ACC112 (cell line): ENCODE results near the gene MAST3.

ENCODE experiments used
- H2AFZ ChIP-seq: fragments of 200-600 bp; sonication (generic); one replicate; pipeline ENCODE4 v1.6.0; 2017; ENCODE audit warnings: antibody characterized with exemption, low read length; ENCODE audit not compliant: unreplicated experiment
- H3K27ac ChIP-seq: fragments of 200-600 bp; sonication (generic); 2 replicates; pipeline ENCODE4 v1.5.1; 2014; ENCODE audit warnings: low read depth, mild to moderate bottlenecking, antibody characterized with exemption, low read length, moderate library complexity
- H3K27me3 ChIP-seq: fragments of 200-600 bp; sonication (generic); 2 replicates; pipeline ENCODE4 v1.6.1; 2014; ENCODE audit warnings: mild to moderate bottlenecking, antibody characterized with exemption, low read length, moderate library complexity, mixed read lengths; ENCODE audit not compliant: insufficient read depth
- H3K36me3 ChIP-seq: fragments of 200-600 bp; sonication (generic); 2 replicates; pipeline ENCODE4 v1.6.1; 2016; ENCODE audit warnings: mild to moderate bottlenecking, antibody characterized with exemption, low read length, moderate library complexity, mixed read lengths; ENCODE audit not compliant: insufficient read depth
- H3K4me1 ChIP-seq: fragments of 200-600 bp; sonication (generic); one replicate; pipeline ENCODE4 v1.6.1; 2016; ENCODE audit warnings: low read length, mixed read lengths; ENCODE audit not compliant: insufficient read depth, unreplicated experiment, control insufficient read depth
- H3K4me3 ChIP-seq: fragments of 200-600 bp; sonication (generic); 2 replicates; pipeline ENCODE4 v1.5.1; 2014; ENCODE audit warnings: mild to moderate bottlenecking, low read depth, low read length
- H3K79me2 ChIP-seq: fragments of 200-600 bp; sonication (generic); one replicate; pipeline ENCODE4 v1.6.0; 2016; ENCODE audit warnings: low read length; ENCODE audit not compliant: control insufficient read depth, unreplicated experiment, insufficient read depth

MAST3 gene

DNA sequence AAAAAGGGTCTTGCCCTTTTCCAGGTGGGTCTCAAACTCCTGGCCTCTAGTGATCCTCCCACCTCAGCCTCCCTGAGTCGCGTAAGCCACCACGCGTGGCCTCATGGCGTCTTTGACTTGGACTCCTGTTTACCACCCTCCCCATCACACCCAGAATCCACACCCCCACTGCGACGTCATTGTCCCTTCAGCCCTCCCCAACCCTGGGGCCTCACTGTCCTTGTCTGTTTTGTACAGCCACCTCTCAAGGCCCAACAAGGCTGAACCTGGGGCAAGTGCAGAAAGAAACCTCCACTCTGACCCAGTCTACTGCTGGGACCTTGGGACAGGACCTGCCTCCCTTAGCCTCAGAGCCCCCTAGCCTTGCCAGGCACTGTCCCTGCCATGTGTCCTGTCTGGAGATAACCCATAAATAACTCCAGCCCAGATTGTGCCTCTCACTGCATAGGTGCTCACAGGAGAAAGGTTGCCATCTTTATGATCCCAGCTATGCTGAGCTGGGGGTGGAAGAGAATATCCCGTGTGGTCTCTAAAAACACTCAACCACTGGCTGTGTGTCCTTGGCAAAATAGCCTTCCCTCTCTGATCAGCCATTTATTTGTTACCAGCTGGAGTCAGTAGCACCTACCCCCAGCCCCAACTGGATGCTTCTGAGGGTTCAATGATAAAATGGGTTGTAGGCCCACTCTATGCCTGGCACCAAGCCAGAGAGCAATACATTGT is 74.2 kb downstream of the MAST3 start:
- no peaks in the 10 kb centered on the region for H3K27me3 ChIP-seq
- H3K4me3 ChIP-seq: no peak overlapping the region
- H3K27ac ChIP-seq: no peak overlapping the region
- H3K36me3 ChIP-seq: no peaks in the 10 kb centered on the region
- no peaks in the 10 kb centered on the region for H3K79me2 ChIP-seq
- H3K4me1 ChIP-seq: peaks cover 7% of the 10 kb centered on the region
- H2AFZ ChIP-seq: no peak overlapping the region

- H3K4me3 ChIP-seq: no peak overlapping the region
- no peaks in the 10 kb centered on the region for H3K79me2 ChIP-seq
- no peaks in the 10 kb centered on the region for H3K27me3 ChIP-seq
- H3K36me3 ChIP-seq: no peaks in the 10 kb centered on the region; the same call in 1 of the 2 replicates
- no peak overlapping the region for H3K27ac ChIP-seq
- H2AFZ ChIP-seq: no peak overlapping the region
- peaks cover 7% of the 10 kb centered on the region for H3K4me1 ChIP-seq
Measured at GRCh38 chr19:18172331-18173053, 74.9 kb downstream of the MAST3 start.

DNA sequence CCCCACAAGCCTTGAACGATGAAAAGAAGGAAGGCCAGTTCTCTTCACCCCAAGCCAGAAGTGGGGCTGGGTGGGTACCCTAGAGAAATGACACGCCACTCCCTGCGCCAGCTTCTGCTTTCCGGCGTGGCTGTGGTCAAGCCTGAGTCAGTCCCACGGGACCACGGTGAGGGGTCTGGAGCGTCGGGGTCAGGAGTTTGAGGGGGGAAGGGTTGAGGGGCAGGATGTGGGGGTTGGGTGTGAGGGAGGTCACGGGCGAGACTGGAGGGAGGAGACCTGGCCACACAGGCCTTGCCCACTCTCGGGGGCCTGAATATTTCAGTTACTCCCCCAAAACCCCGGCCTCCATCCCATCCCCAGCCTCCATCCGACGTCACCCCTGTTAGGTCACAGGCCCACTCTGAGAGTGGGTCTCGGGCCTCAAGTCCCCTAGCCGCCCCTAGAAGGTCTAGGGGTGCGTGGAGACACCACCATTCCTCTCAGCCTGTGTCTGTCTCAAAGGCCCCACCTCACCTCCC is 75.5 kb downstream of the MAST3 start:
- Histone ChIP-seq H2AFZ (peak overlapping the region; percentile 54), H3K4me1 (peaks cover 7% of the 10 kb centered on the region), H3K79me2 (no peaks in the 10 kb centered on the region), H3K27me3 (no peaks in the 10 kb centered on the region), H3K36me3 (no peaks in the 10 kb centered on the region; the same call in 1 of the 2 replicates), H3K27ac (no peak overlapping the region), H3K4me3 (peak overlapping the region; percentile 84)

DNA sequence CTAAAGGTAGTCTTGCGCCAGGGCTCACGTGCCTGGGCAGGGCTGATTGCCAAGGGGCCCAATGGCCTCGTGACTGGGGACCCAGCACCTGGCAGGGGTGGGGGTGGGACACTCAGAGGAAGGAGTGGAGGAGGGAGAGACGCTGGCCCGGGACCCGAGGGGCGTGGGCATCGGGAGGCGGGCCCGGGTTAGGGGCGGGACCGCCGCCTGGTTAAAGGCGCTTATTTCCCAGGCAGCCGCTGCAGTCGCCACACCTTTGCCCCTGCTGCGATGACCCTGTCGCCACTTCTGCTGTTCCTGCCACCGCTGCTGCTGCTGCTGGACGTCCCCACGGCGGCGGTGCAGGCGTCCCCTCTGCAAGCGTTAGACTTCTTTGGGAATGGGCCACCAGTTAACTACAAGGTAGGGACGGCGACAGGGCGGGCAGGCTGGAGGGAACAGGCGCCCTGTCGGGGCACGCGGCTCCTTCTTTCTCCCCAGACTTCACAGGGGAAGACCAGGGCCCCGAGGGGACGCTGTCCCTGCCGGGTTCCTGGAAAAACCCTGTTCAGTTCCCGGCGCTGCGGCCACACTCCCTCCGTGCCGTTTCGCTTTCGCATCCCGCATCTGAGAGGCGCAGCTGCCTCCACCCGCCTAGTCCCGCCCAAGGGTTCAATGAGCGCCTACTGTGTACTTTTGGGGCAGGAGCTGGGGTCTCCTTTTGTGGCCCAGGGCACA is 76.2 kb downstream of the MAST3 start, which contains the start of gene IFI30:
Gene IFI30 (plus strand): TSS at position 242 of the 717 bp plus-strand sequence. CDS start 29 bp downstream, at position 271.
- H3K4me1 ChIP-seq: peaks cover 7% of the 10 kb centered on the region
- H3K4me3 ChIP-seq: peak within 1 kb of the TSS; percentile 84
- no peaks in the 10 kb centered on the region for H3K79me2 ChIP-seq
- no peaks in the 10 kb centered on the region; the same call in 1 of the 2 replicates for H3K36me3 ChIP-seq
- H2AFZ ChIP-seq: peak within 1 kb of the TSS; percentile 54
- H3K27me3 ChIP-seq: no peaks in the 10 kb centered on the region
- H3K27ac ChIP-seq: no peak within 1 kb of the TSS

DNA sequence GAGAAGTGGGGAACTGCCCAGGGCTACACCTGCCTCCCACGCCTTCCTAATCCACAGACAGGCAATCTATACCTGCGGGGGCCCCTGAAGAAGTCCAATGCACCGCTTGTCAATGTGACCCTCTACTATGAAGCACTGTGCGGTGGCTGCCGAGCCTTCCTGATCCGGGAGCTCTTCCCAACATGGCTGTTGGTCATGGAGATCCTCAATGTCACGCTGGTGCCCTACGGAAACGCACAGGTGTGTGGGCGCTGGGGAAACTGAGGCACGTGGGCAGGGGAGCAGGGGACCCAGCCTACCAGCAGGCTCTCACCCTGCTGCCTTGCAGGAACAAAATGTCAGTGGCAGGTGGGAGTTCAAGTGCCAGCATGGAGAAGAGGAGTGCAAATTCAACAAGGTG is 77.4 kb downstream of the MAST3 start:
- Histone ChIP-seq H3K27me3 (no peaks in the 10 kb centered on the region), H3K4me3 (peak overlapping the region; percentile 84; the same call in 1 of the 2 replicates), H3K4me1 (peaks cover 7% of the 10 kb centered on the region), H2AFZ (no peak overlapping the region), H3K36me3 (no peaks in the 10 kb centered on the region; the same call in 1 of the 2 replicates), H3K27ac (no peak overlapping the region), H3K79me2 (no peaks in the 10 kb centered on the region)

DNA sequence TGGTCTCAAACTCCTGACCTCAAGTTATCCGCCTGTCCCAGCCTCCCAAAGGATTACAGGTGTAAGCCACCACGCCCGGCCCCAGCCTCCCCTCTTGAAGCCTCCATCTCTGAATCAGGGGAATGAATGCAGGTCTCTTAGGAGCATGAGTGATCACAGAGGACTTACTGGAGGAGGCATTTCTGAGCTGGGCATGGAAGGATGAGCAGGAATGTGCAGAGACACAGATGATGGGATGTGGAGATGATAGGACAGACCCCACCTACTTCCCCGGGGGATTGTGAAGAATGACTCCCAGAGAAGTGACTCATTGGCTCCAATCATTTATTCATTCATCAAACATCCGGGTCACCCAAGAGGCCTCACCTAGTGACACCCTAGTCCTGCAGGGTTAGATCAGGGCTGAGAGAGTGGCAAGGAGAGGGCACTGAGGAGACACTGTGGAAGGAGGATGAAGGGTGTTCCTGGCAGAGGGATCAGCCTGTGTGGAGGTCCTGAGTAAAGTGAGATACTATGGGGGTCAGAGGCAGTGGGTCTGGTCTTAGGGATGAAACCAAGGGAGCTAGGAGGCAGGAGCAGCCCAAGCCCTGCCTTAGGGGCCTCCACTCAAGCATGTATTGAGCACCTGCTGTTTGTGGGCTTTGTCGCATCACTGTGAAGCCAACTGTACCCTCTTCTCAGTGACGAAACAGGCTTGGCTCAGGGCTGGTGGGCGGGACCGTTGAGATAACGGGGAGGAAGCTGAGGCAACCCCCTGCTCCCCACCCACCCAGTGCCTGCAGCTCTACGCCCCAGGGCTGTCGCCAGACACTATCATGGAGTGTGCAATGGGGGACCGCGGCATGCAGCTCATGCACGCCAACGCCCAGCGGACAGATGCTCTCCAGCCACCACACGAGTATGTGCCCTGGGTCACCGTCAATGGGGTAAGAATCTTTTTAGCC is 79.1 kb downstream of the MAST3 start:
- Histone ChIP-seq H3K36me3 (no peaks in the 10 kb centered on the region; the same call in 1 of the 2 replicates), H3K27ac (no peak overlapping the region), H3K4me1 (peaks cover 7% of the 10 kb centered on the region), H3K4me3 (no peak overlapping the region), H2AFZ (no peak overlapping the region), H3K79me2 (no peaks in the 10 kb centered on the region), H3K27me3 (no peaks in the 10 kb centered on the region)

GRCh38 chr19:18179957-18180356 is 82.4 kb downstream of the MAST3 start:
- H3K36me3 ChIP-seq: no peaks in the 10 kb centered on the region; the same call in 1 of the 2 replicates
- no peaks in the 10 kb centered on the region for H3K79me2 ChIP-seq
- no peak overlapping the region for H3K4me3 ChIP-seq
- H3K4me1 ChIP-seq: no peaks in the 10 kb centered on the region
- no peaks in the 10 kb centered on the region for H3K27me3 ChIP-seq
- no peak overlapping the region for H2AFZ ChIP-seq
- no peak overlapping the region for H3K27ac ChIP-seq

DNA sequence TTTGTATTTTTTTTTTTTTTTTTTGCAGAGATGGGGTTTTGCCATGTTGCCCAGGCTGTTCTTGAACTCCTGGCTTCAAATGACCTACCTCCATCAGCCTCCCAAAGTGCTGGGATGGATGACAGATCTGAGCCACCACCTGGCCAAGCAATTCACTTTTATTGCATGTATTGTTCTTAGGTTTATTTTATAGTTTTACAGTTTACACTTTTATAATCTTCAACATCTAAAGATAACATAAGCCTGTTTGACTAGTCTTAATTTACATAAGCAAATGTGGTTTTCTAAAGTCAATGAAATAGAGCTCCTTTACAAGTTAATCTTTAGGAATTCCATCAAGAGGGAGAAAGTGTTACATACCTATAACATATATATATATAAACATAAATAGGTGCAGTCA is 86.0 kb downstream of the MAST3 start:
- Histone ChIP-seq H3K4me3 (no peak overlapping the region), H3K27ac (no peak overlapping the region)

GRCh38 chr19:18185538-18185937 is 88.0 kb downstream of the MAST3 start:
- Histone ChIP-seq H2AFZ (no peak overlapping the region), H3K36me3 (no peaks in the 10 kb centered on the region), H3K27me3 (no peaks in the 10 kb centered on the region)

More for the DNA sequence above, 86.0 kb downstream of the MAST3 start:
- no peak overlapping the region for H2AFZ ChIP-seq
- no peaks in the 10 kb centered on the region for H3K4me1 ChIP-seq
- H3K79me2 ChIP-seq: no peaks in the 10 kb centered on the region
- no peaks in the 10 kb centered on the region for H3K36me3 ChIP-seq
- H3K27me3 ChIP-seq: no peaks in the 10 kb centered on the region

More at GRCh38 chr19:18185538-18185937, 88.0 kb downstream of the MAST3 start:
- Histone ChIP-seq H3K27ac (no peak overlapping the region), H3K79me2 (no peaks in the 10 kb centered on the region), H3K4me1 (no peaks in the 10 kb centered on the region), H3K4me3 (no peak overlapping the region)
